EH (cell line): ENCODE data around the gene PLK5.
"Not testable (repeated sequence)": the region's sequence is repeated elsewhere in the genome, so short reads cannot be mapped to it uniquely, and the experiment has no call there.

Source experiments
- DNase-seq: peaks from one replicate; pipeline ENCODE4 v3.0.0-alpha.2; 2015; ENCODE audit warnings: low read depth

PLK5 gene

GRCh38 chr19:1525343-1525742 lies 1.5 kb downstream of the PLK5 start:
- DNase-seq = no peak

- no peak for DNase-seq
Measured at GRCh38 chr19:1526066-1526778, 2.3 kb downstream of the PLK5 start.

GRCh38 chr19:1526979-1527649 lies 3.2 kb downstream of the PLK5 start:
- no peak for DNase-seq

- no peak for DNase-seq
Measured at GRCh38 chr19:1527650-1528309, 3.9 kb downstream of the PLK5 start.

- DNase-seq = no peak
Measured at GRCh38 chr19:1528596-1529429, 4.9 kb downstream of the PLK5 start.

- DNase-seq = no peak
Measured at GRCh38 chr19:1529430-1529816, 5.5 kb downstream of the PLK5 start.

- DNase-seq = not testable (repeated sequence)
Measured at GRCh38 chr19:1530856-1531255, 7.0 kb downstream of the PLK5 start.

- no peak for DNase-seq
Measured at GRCh38 chr19:1531587-1531986, 7.7 kb downstream of the PLK5 start.

GRCh38 chr19:1532003-1532402 lies 8.1 kb downstream of the PLK5 start:
- no peak for DNase-seq

- DNase-seq = no peak
Measured at GRCh38 chr19:1533510-1534150, 9.8 kb downstream of the PLK5 start.

- no peak for DNase-seq
Measured at GRCh38 chr19:1534972-1535371, 11.1 kb downstream of the PLK5 start.

GRCh38 chr19:1535699-1536098 lies 11.8 kb downstream of the PLK5 start:
- not testable (repeated sequence) for DNase-seq

- DNase-seq = peak; percentile 22
Measured at GRCh38 chr19:1538978-1539377, 15.1 kb downstream of the PLK5 start.

GRCh38 chr19:1539749-1540148 lies 15.9 kb downstream of the PLK5 start:
- DNase-seq = not testable (repeated sequence)

GRCh38 chr19:1540365-1540925 lies 16.6 kb downstream of the PLK5 start:
- no peak for DNase-seq

GRCh38 chr19:1549332-1549945 lies 25.6 kb downstream of the PLK5 start:
- no peak for DNase-seq

- DNase-seq = peak; percentile 9
Measured at GRCh38 chr19:1551068-1552040, 27.5 kb downstream of the PLK5 start.

GRCh38 chr19:1553415-1553814 lies 29.5 kb downstream of the PLK5 start:
- no peak for DNase-seq

GRCh38 chr19:1554968-1555367 lies 31.1 kb downstream of the PLK5 start:
- no peak for DNase-seq
